CD8-positive, alpha-beta memory T cell (primary cell): ENCODE data around the gene TRAF2. TPM values are rescaled to one million over a fixed set of nuclear protein-coding genes. Genes with fewer than 3 reads are reported as not detected.

Experiments used
- CTCF ChIA-PET: fragments of 350-600 bp; sonication (Branson Sonifier 250); formaldehyde crosslinking; loops from one replicate; lab custom pipeline; 2021; ENCODE audit warnings: antibody characterized with exemption; lab: Charles Lee
- POLR2A ChIA-PET: fragments of 350-600 bp; sonication (Branson Sonifier 250); formaldehyde crosslinking; loops from one replicate; lab custom pipeline; 2021; ENCODE audit warnings: antibody characterized with exemption; lab: Charles Lee
- DNase-seq, 5 donors: peaks; one replicate each; pipeline versions ENCODE4 v3.0.0 to v3.0.0-alpha.2; 2020 to 2022; ENCODE audit warnings: mixed read lengths in 1 of 5
- H3K27ac ChIP-seq: one replicate; pipeline ENCODE4 v1.7.0; 2013; ENCODE audit warnings: low read depth, mild to moderate bottlenecking, low read length, moderate library complexity
- H3K27me3 ChIP-seq: 2 replicates; pipeline ENCODE4 v1.7.0; 2013; ENCODE audit warnings: low read length, mild to moderate bottlenecking; ENCODE audit not compliant: insufficient read depth, poor library complexity, severe bottlenecking
- H3K36me3 ChIP-seq: 2 replicates; pipeline ENCODE4 v1.7.0; 2013; ENCODE audit warnings: mild to moderate bottlenecking, low read length, moderate library complexity; ENCODE audit not compliant: insufficient read depth
- H3K4me1 ChIP-seq: 2 replicates; pipeline ENCODE4 v1.7.0; 2013; ENCODE audit warnings: mild to moderate bottlenecking, low read length, moderate library complexity; ENCODE audit not compliant: insufficient read depth
- H3K4me3 ChIP-seq: 2 replicates; pipeline ENCODE4 v1.7.0; 2013; ENCODE audit warnings: mild to moderate bottlenecking, low read length
- H3K9me3 ChIP-seq: 2 replicates; pipeline ENCODE4 v1.7.0; 2013; ENCODE audit warnings: mild to moderate bottlenecking, low read length
- H3K27ac Mint-ChIP-seq, 8 donors: one replicate each; pipeline ENCODE4 v1.8.0; 2020 to 2021; ENCODE audit warnings: mixed read lengths in 8 of 8, mild to moderate bottlenecking in 6 of 8, inconsistent platforms in 3 of 8, moderate library complexity in 3 of 8
- H3K27me3 Mint-ChIP-seq, 2 donors: one replicate each; pipeline ENCODE4 v1.8.0; 2020 to 2021; ENCODE audit warnings: mixed read lengths in 2 of 2, mild to moderate bottlenecking in 1 of 2, moderate library complexity in 1 of 2
- H3K36me3 Mint-ChIP-seq, 3 donors: one replicate each; pipeline ENCODE4 v1.8.0; 2020 to 2021; ENCODE audit warnings: mixed read lengths in 3 of 3, inconsistent platforms in 1 of 3, mild to moderate bottlenecking in 1 of 3
- H3K4me1 Mint-ChIP-seq, 3 donors: one replicate each; pipeline ENCODE4 v1.8.0; 2020 to 2021; ENCODE audit warnings: mixed read lengths in 3 of 3, inconsistent platforms in 1 of 3, mild to moderate bottlenecking in 1 of 3
- H3K4me3 Mint-ChIP-seq, 7 donors: one replicate each; pipeline ENCODE4 v1.8.0; 2020 to 2021; ENCODE audit warnings: mixed read lengths in 7 of 7, mild to moderate bottlenecking in 6 of 7, moderate library complexity in 4 of 7, inconsistent platforms in 2 of 7
- H3K9me3 Mint-ChIP-seq, 5 donors: one replicate each; pipeline ENCODE4 v1.8.0; 2020 to 2022; ENCODE audit warnings: mixed read lengths in 5 of 5, mild to moderate bottlenecking in 3 of 5, moderate library complexity in 2 of 5, inconsistent platforms in 1 of 5
- polyA plus RNA-seq: library from polyadenylated mRNA; unstranded; fragments of 300-500 nt; fragmentation: Illumina TruSeq; gene quantifications from one replicate; pipeline ENCODE4 v1.2.3, GENCODE V29; 2021
- total RNA-seq, 2 experiments: library from RNA; stranded (reverse); gene quantifications; one replicate each; pipeline ENCODE4 v1.2.3, GENCODE V29; 2021

TRAF2 gene
- total and polyA plus RNA-seq, 3 experiments from 2014 or later = 23.1 to 60.5 (median 53.2) TPM

DNA sequence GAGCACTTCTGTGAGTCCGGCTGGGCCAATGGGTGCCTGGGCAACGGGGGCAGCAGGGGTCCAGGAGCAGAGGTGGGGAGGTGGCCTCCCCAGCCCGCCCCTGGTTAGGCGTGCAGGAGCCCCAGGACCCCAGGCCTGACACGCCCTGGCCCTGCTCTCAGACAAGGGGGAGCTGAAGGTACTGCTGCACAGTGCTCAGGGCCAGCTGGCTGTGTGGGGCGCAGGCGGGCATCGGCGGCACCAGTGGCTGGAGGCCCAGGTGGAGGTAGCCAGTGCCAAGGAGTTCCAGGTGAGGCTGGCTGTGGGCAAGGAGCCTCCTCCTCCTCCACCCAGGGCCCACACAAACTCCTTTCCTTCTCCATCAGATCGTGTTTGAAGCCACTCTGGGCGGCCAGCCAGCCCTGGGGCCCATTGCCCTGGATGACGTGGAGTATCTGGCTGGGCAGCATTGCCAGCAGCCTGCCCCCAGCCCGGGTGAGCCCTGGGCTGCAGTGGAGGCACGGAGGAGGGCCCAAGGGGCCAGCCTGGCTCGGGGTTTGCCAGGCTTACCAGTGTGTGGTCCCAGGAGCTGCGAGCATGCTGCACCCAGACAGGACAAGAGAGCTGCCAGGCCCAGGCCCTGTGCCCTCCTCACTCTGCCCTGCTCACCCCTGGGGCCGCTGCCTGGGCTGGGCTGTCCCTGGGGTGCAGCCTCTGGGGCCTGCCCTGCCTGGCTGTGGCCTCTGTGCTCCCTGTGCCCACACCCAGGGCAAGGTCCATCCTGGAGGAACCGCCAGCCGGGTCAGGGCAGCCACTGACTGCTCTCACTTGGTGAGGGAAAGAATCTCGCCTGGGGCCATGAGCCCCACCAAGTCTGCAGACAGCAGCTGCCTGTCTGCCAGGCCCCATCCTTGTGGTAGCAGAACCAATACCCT, 27.2 kb upstream of the TRAF2 start:
- Histone ChIP-seq H3K4me3 (no peak overlapping the region), H3K27ac (no peak overlapping the region), H3K4me1 (no peaks in the 10 kb centered on the region), H3K9me3 (no peaks in the 10 kb centered on the region), H3K27me3 (no peaks in the 10 kb centered on the region), H3K36me3 (peaks cover 19% of the 10 kb centered on the region)
- H3K4me3 Mint-ChIP-seq = no peak overlapping the region
- CTCF ChIA-PET = no interaction called here
- DNase-seq = no peak
- H3K36me3 Mint-ChIP-seq = peaks cover 0 to 33% (median 3%) of the 10 kb centered on the region in 3 donors
- POLR2A ChIA-PET = interaction anchor here (0.6 kb wide), 1 partner anchor 14 kb away, joined by 9 read pairs; no protein-coding TSS in a partner anchor
- no peaks in the 10 kb centered on the region for H3K9me3 Mint-ChIP-seq
- peaks cover 1 to 8% (median 6%) of the 10 kb centered on the region in 3 donors for H3K4me1 Mint-ChIP-seq
- H3K27me3 Mint-ChIP-seq = no peaks in the 10 kb centered on the region
- H3K27ac Mint-ChIP-seq = no peak overlapping the region

DNA sequence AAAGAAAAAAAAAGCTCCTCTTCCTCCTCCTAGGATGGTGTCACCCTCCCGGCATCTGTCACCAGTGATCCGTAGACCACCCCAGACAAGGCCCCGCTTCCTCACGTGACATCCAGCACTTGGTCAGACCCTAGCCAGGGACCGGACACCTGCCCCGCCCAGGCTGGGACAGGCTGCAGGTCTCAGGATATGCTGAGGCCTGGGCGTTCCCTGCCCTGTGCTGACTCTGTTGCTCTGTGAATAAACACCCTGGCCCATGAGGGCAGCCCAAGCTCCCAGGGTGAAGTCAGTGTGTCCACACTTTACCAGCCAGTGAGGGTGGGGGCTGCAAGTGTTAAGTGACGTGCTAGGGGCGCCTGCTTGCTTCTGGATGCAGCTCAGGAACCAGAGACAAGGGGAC, 25.8 kb upstream of the TRAF2 start:
- H3K36me3 ChIP-seq = peaks cover 19% of the 10 kb centered on the region
- H3K36me3 Mint-ChIP-seq = peaks cover 0 to 37% (median 3%) of the 10 kb centered on the region in 3 donors
- CTCF ChIA-PET = interaction anchor here (0.7 to 1.6 kb wide), 3 partner anchors 15 to 22 kb away, joined by 3 to 5 read pairs (median 4); no protein-coding TSS in a partner anchor
- peaks cover 9 to 20% (median 17%) of the 10 kb centered on the region in 3 donors for H3K4me1 Mint-ChIP-seq
- POLR2A ChIA-PET = interaction anchor here (0.6 kb wide), 1 partner anchor 210 kb away, joined by 5 read pairs; the partner anchor contains the start of gene SAPCD2
- peak overlapping the region in 2 of 8 donors; percentile 52 to 76 for H3K27ac Mint-ChIP-seq
- no peak overlapping the region for H3K4me3 ChIP-seq
- no peak overlapping the region for H3K4me3 Mint-ChIP-seq
- H3K9me3 Mint-ChIP-seq = no peaks in the 10 kb centered on the region
- no peaks in the 10 kb centered on the region for H3K27me3 ChIP-seq
- H3K27ac ChIP-seq = no peak overlapping the region
- peaks cover 7% of the 10 kb centered on the region for H3K4me1 ChIP-seq
- no peak for DNase-seq
- H3K27me3 Mint-ChIP-seq = no peaks in the 10 kb centered on the region
- no peaks in the 10 kb centered on the region for H3K9me3 ChIP-seq

DNA sequence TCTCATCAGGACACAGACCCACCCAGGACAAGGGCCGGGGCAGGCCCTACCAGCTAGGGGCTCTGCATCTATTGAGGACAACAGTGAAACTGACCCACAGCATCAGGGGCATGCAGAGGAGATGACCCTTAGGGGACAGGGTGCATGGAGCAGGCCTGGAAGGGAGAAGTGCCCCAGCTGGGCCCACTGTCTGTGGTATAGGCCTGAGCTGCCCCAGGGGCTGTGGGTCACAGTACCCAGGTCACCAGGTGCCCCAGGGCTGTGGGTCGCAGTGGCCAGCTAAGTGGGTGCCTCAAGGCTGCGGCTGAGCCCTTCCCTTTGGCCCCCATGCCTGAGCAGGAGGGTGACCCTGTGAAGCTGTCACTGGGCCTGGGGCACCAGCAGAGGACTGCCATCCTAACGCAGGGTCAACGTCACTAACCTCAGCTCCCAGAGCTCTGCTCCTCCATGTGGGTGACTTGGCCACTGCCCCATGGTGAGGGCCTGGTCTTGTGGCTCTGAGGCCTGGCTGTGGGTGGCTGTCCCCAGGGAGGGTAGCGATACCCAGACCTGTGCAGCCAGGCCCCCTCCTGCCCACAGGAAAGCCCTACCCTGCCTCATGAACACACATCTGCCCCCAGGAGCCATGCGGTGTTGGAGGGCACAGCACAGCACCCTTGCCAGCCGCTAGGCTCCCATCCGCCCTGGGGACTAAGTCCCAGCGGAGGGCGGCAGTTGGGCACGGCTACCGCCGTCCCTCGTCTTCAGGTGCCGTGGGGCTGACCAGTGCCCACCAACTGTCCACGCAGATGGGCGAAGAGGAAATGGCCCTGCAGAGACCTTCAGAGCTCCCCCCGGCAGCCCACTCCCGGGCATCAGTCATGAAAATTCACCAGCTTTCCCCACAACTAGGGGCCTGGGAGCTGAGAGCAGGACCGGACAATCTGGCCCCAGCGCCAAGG, 25.1 kb upstream of the TRAF2 start:
- H3K4me3 Mint-ChIP-seq = peak overlapping the region in 1 of 7 donors; percentile 54
- POLR2A ChIA-PET = interaction anchor here (0.6 kb wide), 1 partner anchor 209 kb away, joined by 5 read pairs; the partner anchor contains the start of gene SAPCD2
- DNase-seq = no peak
- Histone ChIP-seq H3K36me3 (peaks cover 19% of the 10 kb centered on the region), H3K4me3 (no peak overlapping the region), H3K4me1 (peaks cover 7% of the 10 kb centered on the region), H3K27ac (no peak overlapping the region), H3K9me3 (no peaks in the 10 kb centered on the region), H3K27me3 (no peaks in the 10 kb centered on the region)
- no peaks in the 10 kb centered on the region for H3K9me3 Mint-ChIP-seq
- peaks cover 11 to 23% (median 17%) of the 10 kb centered on the region in 3 donors for H3K4me1 Mint-ChIP-seq
- peaks cover 0 to 39% (median 3%) of the 10 kb centered on the region in 3 donors for H3K36me3 Mint-ChIP-seq
- CTCF ChIA-PET = interaction anchor here (0.7 to 1.6 kb wide), 5 partner anchors 14 to 21 kb away, joined by 3 to 5 read pairs (median 4); partner anchors contain the start of gene AJM1
- peak overlapping the region in 1 of 8 donors; percentile 73 for H3K27ac Mint-ChIP-seq
- H3K27me3 Mint-ChIP-seq = no peaks in the 10 kb centered on the region

DNA sequence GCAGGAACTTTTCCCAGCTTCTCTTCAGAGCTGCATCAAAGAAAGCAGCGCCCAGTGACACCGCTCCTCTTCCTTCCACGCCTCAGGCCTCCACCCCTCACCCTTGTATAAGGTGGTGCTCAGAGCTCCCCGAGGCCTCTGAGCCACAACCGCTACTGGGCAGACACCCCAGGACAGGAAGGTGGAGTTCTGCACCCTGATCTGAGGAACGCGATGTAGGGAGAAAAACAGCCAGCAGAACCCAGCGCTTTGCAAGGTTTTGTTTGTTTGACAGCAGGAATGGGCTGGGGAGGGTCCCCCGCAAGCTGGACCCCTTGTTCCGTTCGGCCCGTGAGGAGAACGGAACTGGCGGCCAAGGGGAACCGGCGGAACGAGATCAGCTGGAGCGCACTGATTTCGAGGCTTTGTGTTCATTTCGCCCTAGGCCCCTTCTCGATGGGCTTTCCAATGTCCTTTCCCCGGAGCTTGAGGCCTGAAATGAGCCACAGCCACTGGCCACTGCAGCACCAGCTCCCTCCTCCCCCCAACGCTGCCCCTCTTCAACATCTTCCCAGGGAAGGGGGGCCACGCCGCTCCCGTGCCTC, 24.4 kb upstream of the TRAF2 start:
- POLR2A ChIA-PET = no interaction called here
- Mint-ChIP-seq H3K27ac (peak overlapping the region in 1 of 8 donors; percentile 73), H3K9me3 (no peaks in the 10 kb centered on the region), H3K36me3 (peaks cover 0 to 39% (median 3%) of the 10 kb centered on the region in 3 donors), H3K27me3 (no peaks in the 10 kb centered on the region), H3K4me3 (peak overlapping the region in 1 of 7 donors; percentile 54), H3K4me1 (peaks cover 11 to 23% (median 17%) of the 10 kb centered on the region in 3 donors)
- no peaks in the 10 kb centered on the region for H3K27me3 ChIP-seq
- H3K4me1 ChIP-seq = peaks cover 7% of the 10 kb centered on the region
- CTCF ChIA-PET = interaction anchor here (1.0 to 1.6 kb wide), 3 partner anchors 13 to 20 kb away, joined by 3 to 4 read pairs (median 4); partner anchors contain the start of gene AJM1
- no peak overlapping the region for H3K27ac ChIP-seq
- DNase-seq = no peak
- H3K36me3 ChIP-seq = peaks cover 19% of the 10 kb centered on the region
- H3K4me3 ChIP-seq = no peak overlapping the region
- no peaks in the 10 kb centered on the region for H3K9me3 ChIP-seq

DNA sequence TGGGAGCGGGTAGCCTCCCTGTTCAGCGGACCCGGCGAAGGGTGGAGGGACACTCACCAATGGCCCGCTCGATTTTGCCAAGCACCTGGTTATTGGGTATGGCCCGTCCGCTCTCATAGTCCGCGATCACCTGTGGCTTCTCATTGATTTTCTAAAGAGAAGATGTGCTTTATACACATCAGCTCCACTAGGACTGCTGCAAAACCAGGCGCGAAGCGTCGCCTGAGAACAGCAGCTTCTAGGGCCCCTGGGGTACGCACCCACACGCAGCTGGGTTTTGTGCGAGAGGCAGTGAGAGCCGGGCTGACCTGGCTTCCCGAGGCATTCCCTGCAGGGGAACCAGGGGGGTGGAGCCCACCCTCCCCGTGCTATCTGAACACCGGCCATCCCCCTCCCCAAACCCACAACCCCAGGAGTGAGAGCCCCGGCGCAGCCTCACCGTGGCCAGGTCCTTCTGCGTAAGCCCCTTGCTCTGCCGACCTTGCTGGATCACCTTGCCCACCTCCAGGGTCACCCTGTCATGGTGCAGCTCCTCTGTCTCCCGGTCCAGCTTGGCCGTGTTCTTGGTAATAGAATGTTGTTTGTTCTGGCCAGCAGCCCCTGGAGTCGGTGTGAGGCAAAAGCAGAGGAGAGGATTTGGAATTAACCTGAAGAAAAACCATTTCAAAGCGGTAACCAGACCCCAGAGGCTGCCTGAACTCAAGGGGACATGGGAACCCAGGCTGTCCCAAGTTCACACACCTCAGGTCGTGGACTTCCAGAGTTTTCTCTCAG, 23.3 kb upstream of the TRAF2 start:
- no peak overlapping the region for H3K4me3 ChIP-seq
- Mint-ChIP-seq H3K36me3 (peaks cover 0 to 39% (median 3%) of the 10 kb centered on the region in 3 donors), H3K4me3 (peak overlapping the region in 3 of 7 donors; percentile 13 to 69 (median 34)), H3K4me1 (peaks cover 12 to 23% (median 17%) of the 10 kb centered on the region in 3 donors), H3K27ac (peak overlapping the region in 1 of 8 donors; percentile 69), H3K27me3 (no peaks in the 10 kb centered on the region), H3K9me3 (no peaks in the 10 kb centered on the region)
- ChIA-PET POLR2A (interaction anchor here (1.6 kb wide), 1 partner anchor 19 kb away, joined by 4 read pairs; no protein-coding TSS in a partner anchor), CTCF (no interaction called here)
- DNase-seq = no peak
- peaks cover 7% of the 10 kb centered on the region for H3K4me1 ChIP-seq
- no peaks in the 10 kb centered on the region for H3K9me3 ChIP-seq
- no peaks in the 10 kb centered on the region for H3K27me3 ChIP-seq
- peaks cover 19% of the 10 kb centered on the region for H3K36me3 ChIP-seq
- H3K27ac ChIP-seq = no peak overlapping the region

DNA sequence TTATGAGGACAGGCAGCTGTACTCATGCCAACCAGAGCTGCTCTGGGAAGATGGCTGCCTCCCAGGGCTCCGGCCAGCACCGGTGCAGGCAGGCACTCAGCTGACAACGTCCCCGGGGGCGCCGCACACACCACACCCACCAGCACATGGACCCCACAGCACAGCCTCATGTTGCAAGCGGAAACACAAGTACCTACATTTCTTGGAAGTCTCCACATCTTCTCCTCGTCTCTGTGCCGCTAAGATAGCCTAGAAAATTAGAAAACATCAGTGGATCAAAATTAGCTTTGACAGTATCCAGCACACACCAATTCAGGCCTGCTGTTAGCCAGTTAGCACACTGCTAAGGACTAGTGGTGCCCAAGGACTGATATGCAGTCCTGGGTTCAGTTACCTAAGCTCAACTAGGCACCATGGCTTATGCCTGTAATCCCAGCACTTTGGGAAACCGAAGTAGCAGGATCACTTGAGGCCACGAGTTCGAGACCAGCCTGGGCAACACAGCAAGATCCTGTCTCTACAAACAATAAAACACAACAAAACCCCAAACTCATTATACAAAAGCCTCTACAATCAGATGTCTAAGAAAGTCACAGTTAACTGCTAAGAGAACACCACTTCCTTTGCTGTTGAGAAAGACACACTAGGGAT, 22.6 kb upstream of the TRAF2 start:
- no peaks in the 10 kb centered on the region for H3K27me3 Mint-ChIP-seq
- H3K9me3 ChIP-seq = no peaks in the 10 kb centered on the region
- H3K27ac ChIP-seq = no peak overlapping the region
- H3K27me3 ChIP-seq = no peaks in the 10 kb centered on the region
- no peak overlapping the region for H3K4me3 ChIP-seq
- POLR2A ChIA-PET = interaction anchor here (1.6 kb wide), 1 partner anchor 18 kb away, joined by 4 read pairs; no protein-coding TSS in a partner anchor
- DNase-seq = no peak
- H3K27ac Mint-ChIP-seq = peak overlapping the region in 4 of 8 donors; percentile 23 to 71 (median 64)
- peaks cover 12 to 23% (median 17%) of the 10 kb centered on the region in 3 donors for H3K4me1 Mint-ChIP-seq
- H3K9me3 Mint-ChIP-seq = no peaks in the 10 kb centered on the region
- peak overlapping the region in 6 of 7 donors; percentile 13 to 95 (median 28) for H3K4me3 Mint-ChIP-seq
- H3K36me3 Mint-ChIP-seq = peaks cover 0 to 39% (median 3%) of the 10 kb centered on the region in 3 donors
- H3K36me3 ChIP-seq = peaks cover 19% of the 10 kb centered on the region
- CTCF ChIA-PET = no interaction called here
- peaks cover 7% of the 10 kb centered on the region for H3K4me1 ChIP-seq
